H1 (cell line): ENCODE measurements around the gene LRRC4. TPM values are rescaled to one million over a fixed set of nuclear protein-coding genes. Genes with fewer than 3 reads are reported as not detected.

Experiments
- EGR1 ChIP-seq: IDR thresholded peaks from 2 replicates; pipeline ENCODE4 v1.6.1; 2011; ENCODE audit warnings: low read depth, low read length, borderline replicate concordance
- SP4 ChIP-seq: IDR thresholded peaks from 2 replicates; pipeline ENCODE4 v1.6.1; 2012; ENCODE audit warnings: low read length, inconsistent platforms
- YY1 ChIP-seq: IDR thresholded peaks from 2 replicates; pipeline ENCODE4 v1.6.1; 2011; ENCODE audit warnings: low read depth, mild to moderate bottlenecking, low read length
- polyA plus RNA-seq, 7 experiments: library from polyadenylated mRNA; depleted of rRNA in 3 of 7; stranded (reverse) in 5 of 7; unstranded in 2 of 7; fragments of >200 nt in 5 of 7; fragments of 200-250 nt in 2 of 7; gene quantifications; 1 replicate in 5 of 7; 2 replicates in 1 of 7; 4 replicates in 1 of 7; pipeline versions ENCODE4 v1.2.1 to v1.2.3, GENCODE V29; 2011 to 2013; ENCODE audit warnings: missing spikeins in 2 of 7, mixed read lengths in 2 of 7
- total RNA-seq: library from RNA; stranded (reverse); fragmentation: NEBNext Ultra II Directional; extraction: Animal tissue kit (Norgen Biotek cat#: 25700); gene quantifications from 2 replicates; pipeline ENCODE4 v1.2.1, GENCODE V29; 2021

The LRRC4 gene
- total and polyA plus RNA-seq, 2 of the 8 experiments (the other 6 are each of a cell fraction or from before 2014, with no cell fraction given): 13.4 to 16.4 TPM

GRCh38 chr7:128037081-128037480, 5.8 kb upstream of the LRRC4 start (continued):
- TF ChIP-seq EGR1 (no peak), SP4 (no peak), YY1 (no peak)
